Stimulated activated CD4-positive, alpha-beta T cell treated with anti-CD3 and anti-CD28 coated beads, Interleukin-1b, Interleukin-23, amount 100 ng/mL, for 48 hours (primary cell): ENCODE results near the gene RADIL.
"Not testable (repeated sequence)": the region's sequence is repeated elsewhere in the genome, so short reads cannot be mapped to it uniquely, and the experiment has no call there.

Experiments used
- DNase-seq: peaks from one replicate; pipeline ENCODE4 v3.0.0-alpha.2; 2020

Gene RADIL, protein sequence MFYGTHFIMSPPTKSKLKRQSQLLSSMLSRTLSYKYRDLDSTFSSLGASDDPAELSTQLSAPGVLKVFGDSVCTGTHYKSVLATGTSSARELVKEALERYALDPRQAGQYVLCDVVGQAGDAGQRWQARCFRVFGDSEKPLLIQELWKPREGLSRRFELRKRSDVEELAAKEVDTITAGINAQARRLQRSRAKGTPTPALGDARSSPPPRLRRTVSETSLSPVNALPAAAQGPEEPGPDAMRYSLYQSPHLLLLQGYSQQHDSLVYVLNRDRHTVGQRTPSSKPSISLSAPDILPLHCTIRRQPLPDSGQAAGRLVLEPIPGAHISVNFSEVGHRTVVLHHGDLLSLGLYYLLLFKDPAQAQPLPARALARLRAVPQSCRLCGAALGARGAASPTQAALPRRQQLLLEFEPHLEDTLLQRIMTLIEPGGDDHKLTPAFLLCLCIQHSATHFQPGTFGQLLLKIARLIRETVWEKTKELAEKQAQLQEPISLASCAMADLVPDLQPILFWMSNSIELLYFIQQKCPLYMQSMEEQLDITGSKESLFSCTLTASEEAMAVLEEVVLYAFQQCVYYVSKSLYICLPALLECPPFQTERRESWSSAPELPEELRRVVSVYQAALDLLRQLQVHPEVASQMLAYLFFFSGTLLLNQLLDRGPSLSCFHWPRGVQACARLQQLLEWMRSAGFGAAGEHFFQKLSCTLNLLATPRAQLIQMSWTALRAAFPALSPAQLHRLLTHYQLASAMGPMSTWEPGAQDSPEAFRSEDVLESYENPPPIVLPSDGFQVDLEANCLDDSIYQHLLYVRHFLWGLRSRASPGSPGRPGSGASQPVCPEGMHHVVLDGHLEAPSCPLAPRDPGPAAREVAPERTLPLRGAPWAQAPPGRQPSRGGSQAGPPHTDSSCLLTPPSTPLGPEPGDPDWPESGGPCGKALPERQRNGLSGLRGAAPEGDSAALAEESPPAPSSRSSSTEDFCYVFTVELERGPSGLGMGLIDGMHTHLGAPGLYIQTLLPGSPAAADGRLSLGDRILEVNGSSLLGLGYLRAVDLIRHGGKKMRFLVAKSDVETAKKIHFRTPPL

DNA sequence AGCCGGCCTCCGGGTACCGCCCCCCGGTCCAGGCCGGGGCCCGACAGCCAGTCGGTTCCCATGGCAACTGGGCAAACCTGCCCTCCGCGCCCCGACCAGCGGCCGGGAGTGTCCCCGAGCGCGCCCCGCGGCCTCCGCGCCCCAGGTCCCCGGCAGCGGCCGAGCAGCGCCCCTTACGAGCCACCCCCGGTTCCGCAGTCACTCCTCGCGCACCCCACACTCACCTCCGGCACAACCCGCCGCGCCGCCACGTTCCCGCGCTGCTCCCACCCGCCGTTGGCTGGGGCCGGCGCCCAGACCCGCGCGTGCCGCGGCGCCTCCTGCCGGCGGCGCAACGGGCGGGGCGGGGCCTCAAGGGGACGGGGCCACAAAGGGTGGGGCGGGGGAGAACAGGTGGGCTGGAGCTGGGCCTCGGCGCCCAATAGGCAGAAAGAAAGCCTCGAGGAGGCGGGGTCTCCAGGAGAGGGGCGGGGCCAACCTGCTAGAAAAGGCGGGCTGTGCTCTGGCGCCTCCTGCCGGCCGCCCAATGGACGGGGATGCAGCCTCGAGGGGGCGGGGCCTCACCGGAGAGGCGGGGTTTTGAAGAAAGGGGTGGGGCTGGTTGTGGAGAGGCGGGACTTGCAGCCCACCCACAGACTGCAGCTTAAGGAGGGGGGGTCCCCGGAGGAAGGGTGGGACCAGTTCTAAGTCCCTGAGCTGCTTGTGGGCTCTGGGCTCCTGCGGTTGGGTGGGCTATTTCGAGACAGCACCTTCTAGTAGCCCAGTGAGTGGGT lies at the start of gene RADIL:
RADIL (minus strand) TSS at position 345 of the 773 bp plus-strand sequence. CDS start 5,577 bp downstream, outside the sequence.
- peak; percentile 96 for DNase-seq

DNA sequence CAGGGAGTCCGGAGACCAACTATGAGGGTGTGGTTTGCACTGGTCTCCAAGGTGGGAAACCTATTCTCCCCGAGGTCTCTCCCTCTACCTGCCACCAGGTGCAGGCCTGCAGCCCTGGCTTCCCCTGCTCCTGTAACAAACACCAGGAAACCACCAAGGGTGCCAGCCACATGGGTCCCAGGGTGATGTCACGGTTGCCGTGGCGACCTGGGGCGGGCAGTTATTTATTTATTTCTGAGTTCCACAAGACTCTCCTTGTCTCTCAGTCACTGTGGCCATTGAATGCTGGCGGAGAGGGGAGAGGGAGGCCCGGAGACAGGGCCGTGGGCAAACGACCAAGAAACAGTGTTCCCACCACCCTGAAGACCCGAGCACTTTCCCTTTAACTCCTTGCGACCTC lies 48.4 kb upstream of the RADIL start:
- DNase-seq, result no peak

DNA sequence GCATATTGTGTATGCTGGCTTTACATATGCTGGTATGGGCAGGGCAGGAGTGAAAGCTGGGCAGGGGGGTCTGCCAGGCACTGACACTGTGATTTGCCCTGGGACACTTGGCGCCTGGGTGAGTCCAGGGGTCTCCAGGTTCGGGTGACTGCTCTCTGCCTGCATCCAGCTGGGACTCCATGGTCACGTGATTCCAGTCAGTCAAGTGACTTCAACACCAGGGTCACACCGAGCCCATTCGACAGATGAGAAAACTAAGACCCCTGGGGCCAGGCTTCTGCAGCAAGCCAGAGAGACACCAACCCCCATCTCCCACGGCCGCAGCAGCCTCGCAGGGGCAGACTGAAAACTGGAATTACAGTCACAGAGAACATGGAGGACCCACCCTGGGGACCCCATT lies 45.5 kb upstream of the RADIL start:
- no peak for DNase-seq

DNA sequence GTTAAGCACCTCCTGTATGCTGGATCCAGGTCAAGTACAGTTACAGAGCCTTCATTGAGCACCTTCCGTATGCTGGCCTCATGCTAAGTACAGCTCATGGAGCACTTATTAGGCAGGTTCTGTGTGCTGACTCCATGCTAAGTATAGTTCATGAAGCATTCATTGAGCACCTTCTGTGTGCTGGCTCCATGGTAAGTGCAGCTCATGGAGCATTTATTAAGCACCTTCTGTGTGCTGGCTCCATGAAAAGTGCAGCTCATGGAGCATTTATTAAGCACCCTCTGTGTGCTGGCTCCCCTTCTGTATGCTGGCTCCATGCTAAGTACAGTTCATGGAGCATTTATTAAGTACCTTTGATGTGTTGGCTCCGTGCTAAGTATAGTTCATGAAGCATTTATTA lies 44.9 kb upstream of the RADIL start:
- no peak for DNase-seq

DNA sequence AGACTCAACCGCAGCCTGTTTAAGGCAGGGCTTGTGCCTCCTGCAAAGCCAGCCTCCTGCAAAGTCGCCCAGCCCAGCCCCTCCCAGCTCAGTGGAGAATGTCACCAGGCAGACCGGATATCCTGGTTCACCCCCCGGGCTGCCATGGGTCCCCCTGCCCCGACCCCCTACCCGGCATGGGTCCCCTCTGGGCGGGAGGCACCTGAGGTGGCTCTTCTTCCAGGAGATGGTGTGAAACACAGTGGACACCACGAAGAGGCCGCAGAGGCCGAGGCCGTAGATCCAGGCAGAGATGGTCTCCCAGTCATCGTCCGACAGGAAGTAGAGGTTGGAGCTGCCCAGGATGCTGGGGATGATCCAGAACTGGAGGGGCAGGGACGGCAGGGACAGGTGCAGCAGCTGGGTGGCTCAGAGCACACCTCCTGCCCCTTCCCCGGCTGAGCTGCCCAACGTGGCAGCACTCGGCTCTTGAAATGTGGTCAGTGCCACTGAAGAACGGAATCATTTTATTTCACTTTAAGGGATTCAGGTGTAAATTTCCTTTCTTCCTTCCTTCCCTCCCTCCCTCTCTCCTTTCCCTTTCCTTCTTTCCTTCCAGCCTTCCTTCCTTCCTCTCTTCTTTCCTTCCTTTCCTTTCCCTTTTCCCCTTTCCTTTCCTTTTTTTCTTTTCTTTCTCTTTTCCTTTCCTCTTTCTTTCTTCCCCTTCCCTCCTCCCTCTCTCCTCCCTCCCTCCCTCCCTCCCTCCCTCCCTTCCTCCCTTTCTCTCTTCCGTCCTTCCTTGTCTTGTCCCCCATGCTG lies 36.7 kb upstream of the RADIL start:
- no peak for DNase-seq

GRCh38 chr7:4916113-4916512 lies 32.6 kb upstream of the RADIL start:
- no peak for DNase-seq

DNA sequence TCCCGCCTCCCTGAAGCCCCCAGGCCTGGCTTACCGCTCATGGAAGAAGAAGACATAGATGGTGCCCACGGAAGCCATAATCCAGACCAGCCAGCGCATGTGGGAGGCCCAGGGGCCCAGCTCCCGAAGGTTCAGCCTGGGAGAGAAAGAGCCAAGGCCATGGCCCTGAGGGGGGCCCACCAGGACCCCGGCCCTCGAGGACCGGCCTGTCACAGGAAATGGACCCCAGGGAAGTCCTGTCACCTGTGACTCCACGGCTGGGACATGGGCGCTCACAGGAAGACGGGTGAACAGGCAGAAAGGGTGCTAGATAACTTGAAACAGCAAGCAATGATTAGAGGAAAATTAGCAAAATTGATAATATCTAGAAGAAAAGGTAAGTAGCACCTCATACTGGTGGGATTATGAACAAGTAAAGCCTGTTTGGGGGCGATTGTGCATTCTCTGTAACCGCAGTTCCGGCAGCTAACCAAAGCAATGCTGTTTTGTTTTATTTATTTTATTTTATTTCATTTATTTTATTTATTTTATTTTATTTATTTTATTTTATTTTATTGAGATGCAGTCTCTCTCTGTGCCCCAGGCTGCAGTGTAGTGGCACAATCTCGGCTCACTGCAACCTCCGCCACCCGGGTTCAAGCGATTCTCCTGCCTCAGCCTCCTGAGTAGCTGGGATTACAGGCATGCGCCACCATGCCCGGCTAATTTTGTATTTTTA lies 27.8 kb upstream of the RADIL start:
- DNase-seq, result no peak

DNA sequence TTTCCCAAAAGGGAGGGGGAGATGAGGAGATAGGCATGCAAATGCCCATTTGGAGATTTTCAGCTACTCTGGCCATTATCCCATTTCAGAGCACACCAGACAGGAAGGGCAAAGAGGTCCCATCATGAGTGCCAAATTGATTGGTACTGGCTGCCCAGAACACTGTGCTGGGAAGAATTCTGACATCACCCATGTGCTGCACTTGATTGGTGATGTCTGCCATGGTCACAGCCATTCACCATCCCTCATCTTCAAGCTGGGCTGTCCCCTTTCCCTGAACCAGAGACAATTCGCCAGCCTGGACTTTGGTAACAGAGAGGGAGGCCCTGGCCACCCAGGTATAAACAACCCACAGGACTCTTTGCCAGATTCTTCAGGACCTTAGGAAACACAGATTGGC lies 23.2 kb upstream of the RADIL start:
- no peak for DNase-seq

- no peak for DNase-seq
These were observed 21.7 kb upstream of the RADIL start for GRCh38 chr7:4905171-4905570.

GRCh38 chr7:4904346-4904745 lies 20.8 kb upstream of the RADIL start:
- no peak for DNase-seq

GRCh38 chr7:4895766-4896165 lies 12.2 kb upstream of the RADIL start:
- no peak for DNase-seq

- DNase-seq, result no peak
These were observed 11.0 kb upstream of the RADIL start for GRCh38 chr7:4894482-4894881.

DNA sequence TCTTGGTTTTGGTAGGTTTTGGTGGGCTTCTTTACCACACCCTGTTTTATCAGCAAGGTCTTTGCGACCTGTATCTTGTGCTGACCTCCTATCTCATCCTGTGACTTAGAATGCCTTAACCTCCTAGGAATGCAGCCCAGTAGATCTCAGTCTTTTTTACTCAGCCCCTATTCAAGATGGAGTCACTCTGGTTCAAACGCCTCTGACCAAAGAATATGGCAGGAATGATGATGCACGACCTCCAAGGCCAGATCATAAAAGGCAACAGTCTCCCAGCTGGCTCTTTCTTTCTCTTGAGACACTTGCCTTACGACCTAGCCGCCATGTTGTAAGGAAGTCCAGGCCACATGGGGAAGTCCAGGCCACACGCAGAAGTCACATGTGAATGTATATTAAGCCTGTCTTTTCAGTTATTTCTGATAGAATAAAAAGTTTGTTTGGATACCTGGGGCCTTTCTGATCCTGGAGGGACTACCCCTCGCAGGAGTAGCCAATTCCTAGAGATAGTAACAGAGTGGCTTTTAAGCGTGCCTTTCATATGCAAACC lies 10.5 kb upstream of the RADIL start:
- DNase-seq, result no peak

DNA sequence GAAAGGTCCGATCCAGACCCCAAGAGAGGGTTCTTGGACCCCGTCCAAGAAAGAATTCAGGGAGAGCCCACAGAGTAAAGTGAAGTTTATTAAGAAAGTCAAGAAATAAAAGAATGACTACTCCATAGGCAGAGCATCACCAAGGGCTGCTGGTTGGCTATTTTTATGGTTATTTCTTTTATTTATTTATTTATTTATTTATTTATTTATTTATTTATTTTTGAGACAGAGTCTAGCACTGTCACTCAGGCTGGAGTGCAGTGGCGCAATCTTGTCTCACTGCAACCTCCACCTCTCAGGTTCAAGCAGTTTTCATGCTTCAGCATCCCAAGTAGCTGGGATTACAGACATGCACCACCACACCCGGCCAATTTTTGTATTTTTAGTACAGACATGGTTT lies 9.7 kb upstream of the RADIL start:
- DNase-seq, result not testable (repeated sequence)

DNA sequence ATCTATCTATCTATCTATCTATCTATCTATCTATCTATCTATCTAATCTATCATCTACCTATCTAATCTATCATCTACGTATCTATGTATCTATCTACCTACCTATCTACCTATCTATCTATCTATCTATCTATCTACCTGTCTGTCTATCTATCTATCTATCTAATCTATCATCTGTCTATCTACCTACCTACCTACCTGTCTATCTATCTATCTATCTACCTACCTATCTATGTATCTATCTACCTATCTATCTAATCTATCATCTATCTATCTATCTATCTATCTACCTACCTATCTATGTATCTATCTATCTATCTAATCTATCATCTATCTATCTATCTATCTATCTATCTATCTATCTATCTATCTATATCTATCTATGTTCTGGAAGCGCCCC lies 8.0 kb upstream of the RADIL start:
- not testable (repeated sequence) for DNase-seq

- no peak for DNase-seq
These were observed 6.2 kb upstream of the RADIL start for GRCh38 chr7:4889682-4890081.

DNA sequence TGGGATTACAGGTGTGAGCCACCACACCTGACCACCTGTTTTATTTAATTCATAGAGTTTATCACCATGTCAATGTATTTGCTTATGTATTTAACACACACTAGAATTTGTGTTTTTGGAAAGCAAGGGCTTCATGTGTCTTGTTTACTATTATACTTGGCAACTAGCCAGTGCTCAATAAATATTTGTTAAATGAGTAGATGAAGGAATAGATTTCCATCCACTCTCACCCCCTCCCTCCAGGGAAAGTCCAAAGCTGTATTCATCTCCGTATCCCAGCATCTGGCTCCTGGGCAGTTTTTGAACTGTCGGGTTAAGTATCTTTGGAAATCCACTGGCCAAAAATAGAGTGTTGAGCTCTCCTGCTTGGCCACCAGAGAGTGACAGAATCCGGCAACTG lies 4.6 kb upstream of the RADIL start:
- no peak for DNase-seq

GRCh38 chr7:4886671-4887070 lies 3.2 kb upstream of the RADIL start:
- no peak for DNase-seq

DNA sequence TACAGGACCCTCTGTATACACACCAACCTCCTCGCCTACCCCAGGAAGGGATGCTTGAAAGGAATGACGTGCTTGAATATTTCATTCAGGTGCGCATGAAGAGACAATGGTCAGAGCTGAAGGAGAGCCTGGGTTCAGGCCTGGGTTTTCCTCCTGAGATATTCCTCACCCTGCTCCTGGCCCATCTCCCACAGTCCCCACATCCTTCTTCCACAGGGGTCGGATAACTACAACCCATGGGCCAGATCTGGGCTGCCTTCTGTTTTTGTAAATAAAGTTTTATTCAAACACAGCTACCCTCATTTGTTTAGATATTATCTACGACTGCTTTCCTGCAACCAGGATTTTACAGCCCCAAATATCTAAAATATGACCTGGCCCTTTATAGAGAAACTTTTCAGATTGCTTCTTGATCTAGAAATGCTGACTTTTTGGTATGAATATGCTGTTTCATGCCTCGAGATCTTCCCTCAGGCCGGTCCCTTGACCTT lies 1.8 kb upstream of the RADIL start:
- DNase-seq, result no peak

DNA sequence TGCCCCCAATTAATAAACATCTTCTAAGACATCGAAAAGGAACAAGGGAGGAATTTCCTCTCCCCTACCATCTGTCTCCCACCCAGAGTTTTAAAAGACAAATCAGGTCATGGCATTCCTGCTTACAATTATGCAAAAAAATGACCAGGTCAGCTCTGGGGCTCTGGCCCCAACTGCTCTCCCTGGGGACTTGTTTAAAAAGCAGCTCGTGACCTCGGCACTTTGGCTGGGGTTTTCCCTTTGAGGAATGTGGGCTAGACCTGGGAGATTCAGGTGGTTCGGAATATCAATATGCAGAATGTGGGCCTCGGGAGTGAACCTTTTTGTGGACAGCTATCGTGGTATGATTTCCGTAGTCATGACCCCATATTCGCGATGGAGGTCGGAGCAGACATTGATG lies 648 bp upstream of the RADIL start:
- DNase-seq, result no peak

GRCh38 chr7:4883033-4883371 lies 514 bp downstream of the RADIL start:
- DNase-seq, result no peak
